Tongue (tissue), 2 donors: ENCODE measurements around the gene IL17C. TPM values are rescaled to one million over a fixed set of nuclear protein-coding genes. Genes with fewer than 3 reads are reported as not detected.
A peak's percentile ranks its signal among the peaks of the same experiment; 100 is the strongest.

ENCODE experiments used
- DNase-seq: peaks from one replicate; pipeline ENCODE4 v3.0.0-alpha.2; 2015
- total RNA-seq: library from RNA; depleted of rRNA; stranded (reverse); fragments of >200 nt; gene quantifications from one replicate; pipeline ENCODE4 v1.2.3, GENCODE V29; 2014

IL17C gene
- total RNA-seq, 1 donor from 2014 or later: not detected

DNA sequence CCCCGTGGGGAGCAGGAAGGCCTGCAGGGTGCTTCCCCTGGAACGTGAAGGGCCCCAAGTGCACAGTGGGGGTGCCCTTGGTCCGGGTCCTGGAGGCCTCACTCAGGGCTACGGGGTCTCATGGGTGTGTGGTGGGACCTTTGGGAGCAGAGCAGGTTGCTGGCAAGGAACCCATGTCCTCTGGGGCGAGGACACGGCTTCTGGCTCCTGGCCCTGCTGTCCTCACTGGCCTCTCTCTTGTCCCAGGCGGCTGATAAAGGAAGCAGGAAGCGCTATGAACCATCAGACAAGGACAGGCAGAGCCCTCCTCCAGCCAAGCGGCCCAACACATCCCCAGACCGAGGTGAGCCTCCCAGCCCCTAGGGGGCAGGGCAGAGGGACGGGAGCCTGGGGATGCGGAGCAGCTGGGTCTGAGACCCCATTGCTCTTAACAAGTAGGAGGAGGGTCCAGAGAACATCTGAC is 9.8 kb upstream of the IL17C start:
- no peak for DNase-seq

DNA sequence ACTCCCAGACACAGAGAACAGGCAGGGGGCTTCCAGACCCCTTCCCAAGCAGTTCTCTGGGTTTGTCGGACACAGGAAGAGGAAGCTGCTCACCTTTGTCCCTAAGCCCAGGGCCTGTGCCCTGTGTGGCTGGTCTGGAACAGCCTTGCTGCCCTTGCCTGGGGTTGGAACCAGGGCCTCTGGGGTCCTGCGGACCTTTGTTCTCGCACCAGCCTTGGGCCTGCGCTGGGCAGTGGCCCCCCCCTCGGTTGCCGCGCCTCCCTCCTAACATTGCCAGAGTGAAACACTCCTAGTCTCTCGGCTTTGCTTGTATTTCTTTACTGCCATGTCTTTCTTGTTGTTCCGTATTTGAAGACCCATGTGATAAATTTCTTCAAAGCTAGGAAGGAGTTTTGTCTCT is 8.5 kb upstream of the IL17C start:
- no peak for DNase-seq

DNA sequence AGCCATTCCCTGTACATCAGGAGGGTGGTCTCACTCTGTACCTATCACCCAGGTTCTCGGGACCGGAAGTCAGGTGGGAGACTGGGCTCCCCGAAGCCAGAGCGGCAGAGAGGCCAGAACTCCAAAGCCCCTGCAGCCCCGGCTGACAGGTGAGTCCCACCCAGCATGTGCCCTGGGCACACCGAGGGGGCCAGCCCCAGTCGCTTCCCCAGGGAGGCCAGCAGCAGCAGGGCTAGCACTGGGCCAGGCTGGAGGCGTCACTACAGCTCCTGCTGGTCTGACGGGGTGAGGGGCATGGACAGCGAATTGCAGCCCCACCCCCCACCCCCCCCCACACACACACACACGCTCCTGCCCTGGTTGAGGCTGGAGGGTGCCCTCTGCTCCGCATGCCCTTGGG is 7.9 kb upstream of the IL17C start:
- DNase-seq: no peak

DNA sequence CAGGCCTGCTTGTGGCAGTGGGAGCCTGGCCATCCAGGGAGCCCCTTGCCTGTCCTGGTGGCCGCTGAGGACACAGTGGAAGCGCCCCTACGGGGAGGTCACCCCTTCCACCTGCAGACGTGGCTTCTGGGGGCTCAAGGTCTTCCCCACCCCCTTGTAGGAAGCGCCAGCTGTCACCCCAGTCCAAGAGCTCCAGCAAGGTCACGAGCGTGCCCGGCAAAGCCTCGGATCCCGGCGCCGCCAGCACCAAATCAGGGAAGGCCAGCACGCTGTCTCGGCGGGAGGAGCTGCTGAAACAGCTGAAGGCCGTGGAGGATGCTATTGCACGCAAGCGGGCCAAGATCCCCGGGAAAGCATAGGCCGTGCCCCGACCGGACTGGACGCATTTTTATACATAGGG is 7.4 kb upstream of the IL17C start:
- DNase-seq: no peak

DNA sequence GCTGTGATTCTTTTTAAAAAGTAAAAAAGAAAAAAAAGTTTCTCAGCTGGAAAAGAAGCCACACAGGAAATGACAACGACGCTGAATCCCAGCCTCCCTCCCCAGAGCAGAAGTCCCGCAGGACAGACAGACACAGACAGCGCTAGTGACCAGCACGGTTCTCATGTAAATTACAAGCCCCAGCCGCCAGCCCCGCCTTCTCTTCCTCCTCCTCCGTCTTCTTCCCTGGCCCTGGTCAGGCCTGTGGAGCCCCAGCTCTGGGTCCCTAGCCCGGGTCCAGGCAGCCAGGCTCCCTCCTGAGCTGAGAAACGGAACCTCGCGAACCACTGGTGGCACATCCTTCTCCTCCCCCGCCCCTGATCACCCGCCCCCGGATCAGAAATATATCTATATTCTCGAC is 7.0 kb upstream of the IL17C start:
- DNase-seq: no peak

DNA sequence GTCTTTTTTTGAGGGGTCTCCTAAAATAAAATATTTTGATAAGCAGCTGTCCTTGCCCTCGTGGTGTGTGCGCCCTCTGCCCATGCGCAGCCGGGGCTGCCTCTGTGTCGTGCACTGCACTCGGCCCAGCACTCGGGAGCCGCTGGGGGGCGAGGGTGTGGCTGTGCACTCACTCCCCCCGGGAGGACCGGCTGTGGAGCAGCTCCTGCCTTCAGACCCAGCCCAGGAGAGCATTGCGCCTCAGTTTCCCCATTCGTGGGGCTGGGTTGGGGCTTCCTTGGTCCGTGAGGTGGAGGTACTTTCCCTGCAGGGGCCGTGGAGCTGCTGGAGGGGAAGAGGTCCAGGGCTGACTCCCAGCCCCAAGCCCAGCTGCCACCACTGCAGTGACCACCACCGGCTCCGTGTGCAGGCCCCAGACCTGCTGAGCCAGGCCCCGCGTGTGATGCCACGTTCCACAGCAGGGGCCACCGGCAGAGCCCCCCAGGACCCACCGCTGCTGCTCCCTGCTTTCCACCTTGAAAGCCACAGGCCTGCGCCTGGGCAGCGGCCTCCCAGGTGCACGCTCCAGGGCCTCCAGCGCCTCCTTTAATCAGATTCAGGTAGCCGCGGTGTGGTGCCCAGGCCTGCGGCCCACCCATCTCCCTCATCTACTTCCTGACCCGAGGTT is 6.3 kb upstream of the IL17C start:
- DNase-seq: no peak

DNA sequence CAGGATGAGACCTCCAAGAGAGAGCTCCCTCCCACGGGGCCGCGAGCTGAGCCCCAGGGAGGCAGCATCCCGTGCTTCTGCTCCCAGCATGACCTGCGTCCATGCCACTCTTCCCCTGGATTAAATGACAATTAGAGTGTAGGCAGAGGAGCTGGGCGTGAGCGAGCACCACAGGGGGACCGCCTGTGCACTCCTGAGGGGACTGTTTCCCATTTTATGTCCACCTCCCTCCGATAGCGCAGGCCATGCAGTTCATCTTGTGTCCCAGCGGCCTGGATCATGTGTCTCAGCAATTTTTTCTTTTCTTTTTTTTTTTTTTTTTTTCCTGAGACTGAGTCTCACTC is 5.8 kb upstream of the IL17C start:
- no peak for DNase-seq

DNA sequence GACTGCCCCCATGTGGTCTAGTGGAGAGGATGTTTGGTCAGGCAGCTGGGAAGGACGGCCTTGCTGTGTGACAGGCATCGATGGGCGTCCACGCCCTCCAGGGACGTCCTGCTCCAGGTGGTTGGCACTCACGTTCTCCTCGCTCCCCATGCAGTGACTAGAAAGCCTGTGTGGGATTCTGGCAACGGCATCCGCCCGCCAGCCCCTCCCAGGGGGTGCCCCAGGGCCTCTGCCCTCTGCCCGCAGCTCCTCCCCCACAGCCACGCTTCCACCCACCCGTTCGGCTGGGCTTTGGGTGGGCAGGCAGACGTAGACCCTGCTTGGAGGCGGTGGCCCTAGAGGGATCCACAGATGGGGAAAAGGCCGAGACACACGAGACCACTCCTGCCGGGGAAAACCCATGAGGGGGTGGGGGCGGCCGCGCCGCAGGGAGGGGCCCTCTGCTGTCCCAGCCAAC is 4.7 kb upstream of the IL17C start:
- DNase-seq: peak; percentile 17

DNA sequence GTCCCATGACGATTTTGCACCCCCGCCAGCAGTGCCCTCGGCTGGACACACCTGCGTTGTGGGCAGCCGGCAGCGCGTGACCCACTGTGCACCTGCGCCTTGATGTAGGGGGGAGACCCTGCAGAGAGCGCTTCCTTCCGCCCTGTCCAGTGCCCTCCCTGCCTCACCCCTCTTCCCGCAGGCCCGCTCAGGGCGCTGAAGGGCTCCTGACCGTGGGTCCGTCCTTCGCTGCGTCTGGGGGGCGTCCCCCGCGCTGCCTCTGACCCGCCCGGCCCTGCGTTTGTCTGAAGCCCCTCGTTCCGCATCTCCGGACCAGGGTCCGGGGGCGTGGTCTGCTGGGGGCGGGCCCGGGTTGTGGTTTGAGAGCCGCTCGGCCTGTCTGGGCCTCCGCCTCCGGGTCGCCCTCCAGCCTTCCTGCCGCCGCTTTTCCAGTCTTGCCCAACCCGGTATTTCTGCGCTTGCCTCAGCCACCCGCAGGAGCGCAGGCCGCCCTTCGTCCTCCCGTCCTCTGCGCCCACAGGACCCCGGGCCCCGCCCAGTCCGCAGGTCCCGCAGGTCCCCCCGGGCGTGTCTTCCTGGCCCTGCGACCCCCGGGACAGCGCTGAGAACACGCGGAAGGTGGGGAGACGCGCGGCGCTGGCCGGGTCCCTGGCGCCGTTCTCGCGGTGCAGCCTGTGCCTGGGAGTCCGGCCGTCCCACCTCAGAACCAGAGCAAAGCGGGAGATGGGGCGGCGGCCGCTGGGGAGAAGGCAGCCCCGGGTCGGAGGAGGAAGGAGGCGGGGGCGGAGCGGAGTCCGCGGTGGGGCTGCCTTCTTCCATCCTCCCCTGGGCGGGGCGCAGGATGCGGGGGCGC is 4.0 kb upstream of the IL17C start:
- peak; percentile 15 for DNase-seq

DNA sequence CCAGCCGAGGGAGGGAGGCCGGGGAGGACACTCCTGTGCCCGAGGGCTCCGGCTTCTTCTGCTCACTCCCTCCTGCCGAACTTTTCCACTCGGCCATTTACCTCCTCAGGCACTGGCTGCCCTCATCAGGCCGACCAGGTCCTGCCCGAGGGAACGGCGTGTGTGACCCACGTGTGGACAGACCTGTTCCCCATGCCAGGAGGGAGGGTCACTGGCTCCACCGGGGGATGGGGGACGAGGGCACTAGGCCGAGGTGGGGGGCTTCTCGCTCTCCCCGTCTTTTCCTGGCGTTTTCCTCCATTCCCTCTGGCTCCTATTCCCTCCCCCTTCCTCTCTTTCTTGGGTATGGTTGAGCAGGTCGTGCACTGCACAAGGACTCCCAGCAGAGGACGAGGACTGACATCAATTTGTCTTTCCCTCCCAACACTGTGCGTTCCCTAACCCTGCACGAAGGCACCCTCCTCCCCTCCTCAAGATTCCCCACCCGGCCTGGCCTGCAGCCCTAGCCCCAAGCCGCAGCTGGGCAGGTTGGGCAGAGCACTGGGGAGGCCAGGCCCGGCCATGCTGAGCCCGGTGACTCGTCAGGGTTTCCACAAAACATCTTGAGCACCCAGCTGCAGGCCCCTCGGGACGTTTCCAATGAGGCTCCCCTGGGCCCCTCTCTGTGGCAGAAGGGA is 3.2 kb upstream of the IL17C start:
- no peak for DNase-seq

DNA sequence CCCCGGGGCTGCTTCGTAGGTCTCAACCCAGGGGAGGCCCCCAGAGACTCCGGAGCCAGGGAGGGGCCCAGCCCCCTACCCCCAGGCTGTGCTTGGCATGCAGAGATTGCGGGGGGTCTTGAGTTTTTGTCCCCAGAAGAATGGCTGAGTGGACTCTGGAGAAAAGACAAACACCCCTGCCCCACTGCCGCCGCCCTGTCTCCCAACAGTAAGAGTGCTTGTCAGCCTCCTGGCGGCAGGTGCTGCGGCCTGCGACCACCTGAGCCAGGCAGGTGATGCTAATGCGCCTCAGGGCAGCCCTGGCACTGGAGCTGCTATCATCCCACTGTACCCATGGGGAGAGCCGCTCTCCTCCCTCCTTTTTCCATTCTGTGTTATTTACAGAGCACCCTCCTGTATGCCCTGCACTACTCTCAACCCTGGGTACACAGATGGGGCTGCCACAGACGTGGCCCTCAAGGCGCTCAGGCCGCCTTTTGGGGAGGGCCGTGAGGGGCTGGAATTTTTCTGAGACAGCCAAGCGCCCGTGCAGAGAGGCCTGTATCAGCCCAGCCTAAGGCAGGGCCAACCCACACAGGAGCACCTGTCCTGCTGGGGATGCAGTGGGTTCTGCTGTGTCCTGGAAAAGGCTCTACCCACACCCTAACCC is 2.6 kb upstream of the IL17C start:
- no peak for DNase-seq

DNA sequence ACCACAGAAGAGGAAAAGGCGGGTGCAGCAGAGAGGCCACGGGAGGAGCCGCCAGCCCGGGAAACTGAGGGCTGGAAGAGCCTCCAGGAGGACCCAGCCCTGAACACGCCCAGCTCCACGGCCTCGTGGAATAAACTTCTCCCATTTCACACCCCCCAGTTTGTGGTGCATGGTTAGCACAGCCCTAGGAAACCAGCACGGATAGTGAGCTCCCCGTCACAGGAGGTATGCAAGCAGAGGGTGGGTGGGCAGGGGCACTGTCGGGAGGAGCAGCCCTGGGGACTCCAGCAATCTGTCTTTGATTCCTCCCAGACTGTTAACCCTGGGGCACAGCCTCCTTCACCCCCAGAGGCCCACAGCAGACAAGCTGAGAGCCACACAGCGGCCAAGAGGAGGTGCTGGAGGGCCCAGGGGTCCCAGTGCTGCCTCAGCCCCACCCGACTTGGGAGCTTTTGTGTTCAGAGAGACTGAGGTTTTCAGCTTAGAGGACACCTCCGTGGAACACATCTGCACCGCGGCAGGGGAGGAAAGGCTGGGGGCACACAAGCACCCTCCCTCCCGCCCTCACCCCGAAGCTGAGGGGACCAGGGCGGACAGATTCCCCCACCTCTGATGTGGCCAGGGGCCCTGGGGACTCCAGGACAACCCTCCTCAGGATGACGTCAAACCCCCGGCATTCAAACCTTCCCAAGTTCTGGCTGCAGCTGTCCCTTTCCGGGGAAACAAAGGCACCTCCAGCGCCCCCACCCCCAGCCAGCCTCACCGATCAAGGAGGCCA is 1.7 kb upstream of the IL17C start:
- no peak for DNase-seq

DNA sequence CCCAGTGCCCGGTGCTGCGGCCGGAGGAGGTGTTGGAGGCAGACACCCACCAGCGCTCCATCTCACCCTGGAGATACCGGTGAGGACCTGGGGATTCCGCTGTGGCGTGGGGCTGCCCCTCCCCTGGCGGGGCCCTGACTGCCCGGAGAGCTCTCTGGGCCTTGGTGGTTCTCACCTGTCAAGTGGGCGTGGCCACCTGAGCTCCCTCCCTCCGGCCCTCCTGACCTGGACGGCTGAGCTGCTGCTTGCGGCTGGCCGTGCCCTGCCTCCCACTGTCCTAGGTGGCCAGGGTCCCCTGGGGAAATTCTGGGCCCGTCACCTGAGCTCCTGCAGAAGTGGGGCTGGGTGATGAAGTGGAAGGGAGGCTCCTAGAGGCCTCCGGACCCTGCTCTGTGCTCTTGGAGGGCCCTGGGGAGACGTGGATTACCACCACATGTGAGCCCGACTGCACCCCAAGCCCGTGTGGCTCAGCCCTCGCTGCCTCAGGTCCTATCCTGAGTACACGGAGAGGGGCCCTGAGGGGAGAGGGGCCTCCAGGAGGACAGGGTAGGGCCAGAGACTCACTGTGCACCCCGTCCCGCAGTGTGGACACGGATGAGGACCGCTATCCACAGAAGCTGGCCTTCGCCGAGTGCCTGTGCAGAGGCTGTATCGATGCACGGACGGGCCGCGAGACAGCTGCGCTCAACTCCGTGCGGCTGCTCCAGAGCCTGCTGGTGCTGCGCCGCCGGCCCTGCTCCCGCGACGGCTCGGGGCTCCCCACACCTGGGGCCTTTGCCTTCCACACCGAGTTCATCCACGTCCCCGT is 1.1 kb downstream of the IL17C start:
- DNase-seq: peak; percentile 21

DNA sequence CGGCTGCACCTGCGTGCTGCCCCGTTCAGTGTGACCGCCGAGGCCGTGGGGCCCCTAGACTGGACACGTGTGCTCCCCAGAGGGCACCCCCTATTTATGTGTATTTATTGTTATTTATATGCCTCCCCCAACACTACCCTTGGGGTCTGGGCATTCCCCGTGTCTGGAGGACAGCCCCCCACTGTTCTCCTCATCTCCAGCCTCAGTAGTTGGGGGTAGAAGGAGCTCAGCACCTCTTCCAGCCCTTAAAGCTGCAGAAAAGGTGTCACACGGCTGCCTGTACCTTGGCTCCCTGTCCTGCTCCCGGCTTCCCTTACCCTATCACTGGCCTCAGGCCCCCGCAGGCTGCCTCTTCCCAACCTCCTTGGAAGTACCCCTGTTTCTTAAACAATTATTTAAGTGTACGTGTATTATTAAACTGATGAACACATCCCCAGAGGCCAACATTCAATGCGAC is 1.7 kb downstream of the IL17C start:
- no peak for DNase-seq

DNA sequence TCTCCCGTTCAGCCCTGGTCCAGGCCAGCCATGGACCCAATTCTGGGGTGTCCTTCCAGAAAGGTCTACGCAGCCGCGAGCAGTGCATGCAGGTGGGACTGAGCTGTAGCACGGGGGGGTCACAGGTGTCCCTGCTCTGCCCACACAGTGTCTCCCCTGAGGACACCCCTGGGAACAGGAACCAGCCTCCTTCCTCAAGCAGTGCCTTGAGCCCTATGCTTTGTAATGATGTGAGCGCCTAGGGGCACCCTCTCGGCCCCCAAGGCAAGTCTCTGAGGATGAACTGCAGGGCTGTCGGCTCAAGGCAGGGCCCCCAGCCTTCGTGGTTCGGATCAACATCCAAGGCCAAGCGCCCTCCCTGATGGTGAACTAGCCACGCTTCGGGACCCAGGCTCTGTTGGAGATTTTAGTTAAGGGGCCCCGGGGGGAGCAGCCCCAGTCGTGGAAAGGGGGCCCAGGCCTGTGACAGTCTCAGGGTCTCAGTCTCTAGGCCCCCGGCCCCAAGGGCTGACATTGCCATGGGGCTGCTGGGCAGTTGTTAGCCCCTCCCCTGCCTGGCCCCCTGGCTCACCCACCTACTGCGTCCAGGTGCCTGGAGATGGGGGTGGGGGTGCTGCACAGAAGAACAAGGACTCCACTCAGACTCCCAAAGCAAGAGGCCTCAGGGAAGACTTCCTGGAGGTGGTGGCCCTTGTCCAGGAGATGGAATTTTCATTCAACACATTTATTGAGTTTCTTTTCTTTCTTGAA is 2.3 kb downstream of the IL17C start:
- no peak for DNase-seq

DNA sequence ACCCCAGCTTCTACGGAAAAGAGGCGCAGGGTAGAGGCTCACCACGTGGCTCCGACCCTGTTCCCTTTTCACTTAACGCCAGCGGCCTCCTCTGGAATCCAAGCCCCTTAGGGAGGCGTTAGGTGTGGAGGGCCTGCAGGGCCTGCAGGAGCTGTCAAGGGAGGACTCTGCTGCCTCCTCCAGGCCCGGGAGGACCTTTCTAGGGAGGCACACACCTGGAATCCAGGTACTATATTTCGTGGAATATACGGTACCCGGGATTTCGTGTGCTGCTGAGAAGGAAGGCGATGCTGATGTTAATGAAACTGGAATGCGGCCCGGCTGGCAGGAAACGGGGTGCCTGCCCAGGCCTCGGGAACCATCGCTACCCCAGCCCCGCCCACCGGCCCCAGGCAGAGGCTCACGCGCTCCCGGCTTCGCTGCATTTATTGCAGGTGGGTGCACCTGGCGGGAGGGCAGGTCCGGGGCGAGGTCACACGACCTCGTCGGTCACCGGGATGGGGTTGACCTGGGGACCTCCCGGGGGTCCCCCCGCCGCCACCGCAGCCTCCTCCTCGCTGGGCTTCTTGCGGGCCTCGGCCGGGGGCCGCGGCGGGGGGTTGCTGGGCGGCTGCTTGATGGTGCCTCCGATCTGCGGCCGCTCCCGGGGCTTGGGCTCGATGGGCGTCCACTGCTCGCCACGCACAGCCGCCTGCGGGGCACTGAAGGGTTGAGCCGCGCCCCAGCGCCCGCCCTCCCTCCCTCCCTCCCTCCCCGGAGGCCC is 4.7 kb downstream of the IL17C start:
- DNase-seq: no peak

DNA sequence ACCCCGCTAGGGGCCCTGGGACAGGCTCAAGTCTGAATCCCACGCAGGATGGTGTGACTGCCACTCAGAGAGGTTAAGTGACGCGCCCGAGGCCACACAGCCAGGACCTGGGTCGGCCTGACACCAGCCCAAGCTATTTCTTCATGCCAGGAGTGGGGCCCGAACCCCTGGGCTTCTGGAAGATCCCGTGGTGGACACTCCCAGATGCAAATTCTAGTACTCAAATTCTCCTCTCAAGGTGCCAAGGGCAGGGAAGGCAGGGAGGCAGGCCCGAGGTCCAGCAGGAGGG is 5.2 kb downstream of the IL17C start:
- DNase-seq: no peak

DNA sequence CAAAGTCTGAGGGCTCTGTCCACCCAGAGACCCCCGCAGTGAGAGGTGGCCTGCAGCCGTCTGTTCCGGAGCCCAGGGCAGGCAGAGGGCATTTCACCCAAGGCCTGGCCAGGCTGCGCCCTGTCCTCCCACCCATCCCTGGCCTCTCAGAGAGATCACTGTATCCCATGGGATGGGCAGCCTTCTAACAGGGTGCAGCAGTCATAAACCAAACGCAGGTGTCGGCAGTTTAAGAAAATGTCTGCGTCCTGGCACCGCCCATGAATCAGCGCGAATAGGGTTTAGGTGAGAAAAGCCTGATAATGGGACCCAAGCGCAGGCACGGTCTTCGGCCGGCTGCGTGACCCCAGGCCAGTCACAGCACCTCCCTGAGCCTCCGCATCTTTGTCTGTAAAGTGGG is 7.1 kb downstream of the IL17C start:
- no peak for DNase-seq

DNA sequence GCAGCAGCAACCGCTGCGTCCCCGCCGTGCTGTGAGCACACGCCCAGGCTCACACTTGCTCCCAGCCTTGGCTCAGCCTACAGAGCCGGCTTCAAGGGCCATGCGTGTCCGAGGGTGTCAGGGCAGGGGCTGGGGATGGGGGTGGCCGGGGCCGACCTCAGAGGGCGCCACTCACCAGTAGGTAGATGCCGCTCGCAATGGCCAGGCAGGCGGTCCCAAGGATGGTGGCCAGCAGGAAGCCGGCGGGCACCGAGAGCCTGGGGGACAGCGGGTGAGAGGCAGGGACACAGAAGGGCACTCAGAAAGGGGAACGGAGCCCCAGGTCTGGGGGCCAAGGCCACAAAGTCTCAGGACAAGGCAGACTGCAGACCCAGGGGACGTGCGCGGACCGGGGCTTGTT is 7.6 kb downstream of the IL17C start:
- DNase-seq: no peak
